Gastrocnemius medialis (tissue), 4 donors: ENCODE data around the gene CD248.
"Not testable (repeated sequence)": the region's sequence is repeated elsewhere in the genome, so short reads cannot be mapped to it uniquely, and the experiment has no call there.

Experiments
- CTCF ChIP-seq, 5 experiments: fragments of 450-650 bp in 3 of 5; fragments of 200-600 bp in 2 of 5; sonication (generic) in 2 of 5; IDR thresholded peaks in 4 of 5; conservative IDR thresholded peaks in 1 of 5; 1 replicate in 4 of 5; 2 replicates in 1 of 5; pipeline ENCODE4 v1.5.1; 2016 to 2019; ENCODE audit warnings: antibody characterized with exemption in 5 of 5, mild to moderate bottlenecking in 3 of 5, moderate library complexity in 3 of 5
- POLR2A ChIP-seq, 2 donors: fragments of 450-650 bp; IDR thresholded peaks; one replicate each; pipeline ENCODE4 v1.6.1; 2017; ENCODE audit warnings: antibody characterized with exemption in 2 of 2, mild to moderate bottlenecking in 2 of 2, moderate library complexity in 2 of 2

DNA sequence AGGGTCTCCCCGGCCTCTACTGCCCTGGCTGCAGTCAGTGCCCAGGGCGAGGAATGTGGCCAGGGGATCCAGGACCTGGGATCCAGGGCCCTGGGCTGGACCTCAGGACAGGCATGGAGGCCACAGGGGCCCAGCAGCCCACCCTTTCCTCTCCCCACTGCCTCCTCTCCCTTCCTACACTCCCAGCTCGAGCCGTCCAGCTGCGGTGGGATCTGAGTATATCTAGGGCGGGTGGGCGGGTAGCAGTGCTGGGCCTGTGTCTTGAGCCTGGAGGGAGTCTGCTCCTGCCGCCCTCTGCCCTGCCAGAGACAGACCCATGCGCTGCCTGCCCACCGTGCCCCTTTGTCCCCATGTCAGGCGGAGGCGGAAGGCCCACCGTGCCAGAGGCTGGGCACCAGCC lies 40.2 kb downstream of the CD248 start:
- TF ChIP-seq CTCF (IDR thresholded peaks at IDR 0.05 in 4 of 5, conservative IDR thresholded peaks at IDR 0.05 in 1 of 5); POLR2A (IDR thresholded peaks at IDR 0.05): not testable (repeated sequence)
